Cerebellar nuclear complex (tissue), 1 donor: Measurements from ENCODE around the gene DCUN1D3.
A peak's percentile ranks its signal among the peaks of the same experiment; 100 is the strongest.
"Not testable (repeated sequence)": the region's sequence is repeated elsewhere in the genome, so short reads cannot be mapped to it uniquely, and the experiment has no call there.

Experiments used
- DNase-seq, 2 experiments: peaks; one replicate each; lab custom pipeline; 2025; lab: John Stamatoyannopoulos, UW

DCUN1D3 gene

GRCh38 chr16:20862162-20862960 lies 37.8 kb downstream of the DCUN1D3 start:
- DNase-seq = no peak

- DNase-seq = not testable (repeated sequence)
Observed at GRCh38 chr16:20860995-20861394, 39.2 kb downstream of the DCUN1D3 start.

- no peak for DNase-seq
Observed at GRCh38 chr16:20860361-20860760, 39.8 kb downstream of the DCUN1D3 start.

GRCh38 chr16:20859699-20860098 lies 40.5 kb downstream of the DCUN1D3 start:
- no peak for DNase-seq

- DNase-seq = no peak
Observed at GRCh38 chr16:20859229-20859628, 40.9 kb downstream of the DCUN1D3 start.

GRCh38 chr16:20857281-20857680 lies 42.9 kb downstream of the DCUN1D3 start:
- no peak for DNase-seq

- DNase-seq = no peak
Observed at GRCh38 chr16:20854963-20855362, 45.2 kb downstream of the DCUN1D3 start.

- no peak for DNase-seq
Observed at GRCh38 chr16:20853981-20854620, 46.1 kb downstream of the DCUN1D3 start.

- DNase-seq = no peak
Observed at GRCh38 chr16:20853143-20853542, 47.0 kb downstream of the DCUN1D3 start.

- no peak for DNase-seq
Observed at GRCh38 chr16:20851601-20852000, 48.6 kb downstream of the DCUN1D3 start.

- DNase-seq = no peak
Observed at GRCh38 chr16:20850981-20851380, 49.2 kb downstream of the DCUN1D3 start.

- DNase-seq = peak in 1 of 2 experiments; percentile 61
Observed at GRCh38 chr16:20849589-20850390, 50.4 kb downstream of the DCUN1D3 start.

- no peak for DNase-seq
Observed at GRCh38 chr16:20847550-20847949, 52.6 kb downstream of the DCUN1D3 start.

- DNase-seq = no peak
Observed at GRCh38 chr16:20846551-20846950, 53.6 kb downstream of the DCUN1D3 start.

- peak in 1 of 2 experiments; percentile 28 for DNase-seq
Observed at GRCh38 chr16:20846030-20846429, 54.1 kb downstream of the DCUN1D3 start.

- no peak for DNase-seq
Observed at GRCh38 chr16:20844588-20844987, 55.6 kb downstream of the DCUN1D3 start.

GRCh38 chr16:20844054-20844453 lies 56.1 kb downstream of the DCUN1D3 start:
- DNase-seq = no peak

- DNase-seq = no peak
Observed at GRCh38 chr16:20839504-20839903, 60.7 kb downstream of the DCUN1D3 start.

GRCh38 chr16:20838240-20838639 lies 61.9 kb downstream of the DCUN1D3 start:
- no peak for DNase-seq

- DNase-seq = peak; percentile 76
Observed at GRCh38 chr16:20833086-20833485, 67.1 kb downstream of the DCUN1D3 start.

- no peak for DNase-seq
Observed at GRCh38 chr16:20830372-20830771, 69.8 kb downstream of the DCUN1D3 start.

GRCh38 chr16:20829536-20829935 lies 70.6 kb downstream of the DCUN1D3 start:
- DNase-seq = no peak
